HEK293 (cell line): Measurements from ENCODE around the gene MAML1.

Experiments
- CTCF ChIP-seq: fragments of 450-650 bp; formaldehyde crosslinking; IDR thresholded peaks from 2 replicates; pipeline ENCODE4 v1.5.1; 2016; ENCODE audit warnings: missing biosample characterization, missing genetic modification characterization
- IKZF3 ChIP-seq: fragments of 450-650 bp; IDR thresholded peaks from 2 replicates; pipeline ENCODE4 v1.5.0; 2018; ENCODE audit warnings: missing biosample characterization, mild to moderate bottlenecking, missing genetic modification characterization, moderate library complexity
- PRDM10 ChIP-seq: fragments of 450-650 bp; formaldehyde crosslinking; IDR thresholded peaks from 2 replicates; pipeline ENCODE4 v1.5.1; 2016; ENCODE audit warnings: missing biosample characterization, missing genetic modification characterization
- ZFP37 ChIP-seq: fragments of 450-650 bp; formaldehyde crosslinking; IDR thresholded peaks from 2 replicates; pipeline ENCODE4 v1.5.1; 2016; ENCODE audit warnings: missing biosample characterization, missing genetic modification characterization
- ZNF140 ChIP-seq: fragments of 450-650 bp; formaldehyde crosslinking; IDR thresholded peaks from 2 replicates; pipeline ENCODE4 v1.5.1; 2016; ENCODE audit warnings: missing biosample characterization, missing genetic modification characterization
- ZNF335 ChIP-seq: fragments of 450-650 bp; formaldehyde crosslinking; conservative IDR thresholded peaks from 2 replicates; pipeline ENCODE4 v1.5.1; 2016; ENCODE audit warnings: missing biosample characterization, missing genetic modification characterization
- ZNF837 ChIP-seq: fragments of 450-650 bp; formaldehyde crosslinking; IDR thresholded peaks from 2 replicates; pipeline ENCODE4 v1.5.1; 2016; ENCODE audit warnings: missing biosample characterization, missing genetic modification characterization

GRCh38 chr5:179781846-179782245 lies 49.2 kb downstream of the MAML1 start:
- TF ChIP-seq PRDM10 (tag by site-specific recombination) (no peak), CTCF (tag by site-specific recombination) (no peak), ZNF837 (tag by site-specific recombination) (no peak), ZNF140 (tag by site-specific recombination) (no peak), ZNF335 (no peak), IKZF3 (tag by site-specific recombination) (no peak), ZFP37 (tag by site-specific recombination) (no peak)
